Breast epithelium (tissue), 4 donors: ENCODE data around the gene MAP4. TPM values are rescaled to one million over a fixed set of nuclear protein-coding genes. Genes with fewer than 3 reads are reported as not detected.

ENCODE experiments used
- DNase-seq, 2 donors: peaks; one replicate each; pipeline ENCODE4 v3.0.0-alpha.2; 2019; ENCODE audit warnings: low spot score in 2 of 2
- H3K27ac ChIP-seq, 2 donors: fragments of 200-600 bp; sonication (generic) in 1 of 2; one replicate each; pipeline ENCODE4 v1.5.1; 2016 to 2019; ENCODE audit warnings: mild to moderate bottlenecking in 1 of 2
- H3K27me3 ChIP-seq, 2 donors: fragments of 200-600 bp; sonication (generic) in 1 of 2; one replicate each; pipeline versions ENCODE4 v1.5.1 to v1.6.0; 2017 to 2019; ENCODE audit warnings: control low read depth in 1 of 2, mild to moderate bottlenecking in 1 of 2
- H3K36me3 ChIP-seq: fragments of 200-600 bp; one replicate; pipeline ENCODE4 v1.5.1; 2019
- H3K4me1 ChIP-seq, 2 donors: fragments of 200-600 bp; sonication (generic); one replicate each; pipeline ENCODE4 v1.5.1; 2016 to 2019; ENCODE audit warnings: control low read depth in 1 of 2
- H3K4me3 ChIP-seq, 3 donors: fragments of 200-600 bp; sonication (generic); 1 replicate in 2 of 3; 2 replicates in 1 of 3; pipeline ENCODE4 v1.5.1; 2016 to 2019; ENCODE audit warnings: mild to moderate bottlenecking in 3 of 3, moderate library complexity in 2 of 3
- H3K9me3 ChIP-seq, 2 donors: fragments of 200-600 bp; sonication (generic) in 1 of 2; one replicate each; pipeline ENCODE4 v1.5.1; 2016 to 2019; ENCODE audit warnings: control low read depth in 1 of 2
- POLR2A ChIP-seq: fragments of 450-650 bp; IDR thresholded peaks from one replicate; pipeline ENCODE4 v1.6.1; 2016; ENCODE audit warnings: antibody characterized with exemption, mild to moderate bottlenecking, moderate library complexity
- POLR2AphosphoS5 ChIP-seq, 3 donors: sonication (generic); formaldehyde crosslinking; IDR thresholded peaks; one replicate each; pipeline ENCODE4 v1.6.1; 2017; ENCODE audit warnings: antibody characterized with exemption in 3 of 3
- intact Hi-C: fragments of 100-400 bp; cut with DNase I; formaldehyde crosslinking; loops from one replicate; pipeline ENCODE4 v1.15.1; 2023; ENCODE audit warnings: low total_unique reads
- total RNA-seq, 3 donors: library from RNA; depleted of rRNA; stranded (reverse); fragments of >200 nt; gene quantifications; one replicate each; pipeline ENCODE4 v1.1.0, GENCODE V29; 2016
- TF ChIP-seq, protein P1 (sequence below), 3 donors: fragments of 450-650 bp; IDR thresholded peaks; one replicate each; pipeline ENCODE4 v1.5.1; 2016 to 2017; ENCODE audit warnings: antibody characterized with exemption in 3 of 3, mild to moderate bottlenecking in 3 of 3, moderate library complexity in 3 of 3

MAP4 gene
- total RNA-seq, 3 donors from 2014 or later, result 72.0 to 167 (median 99.0) TPM

GRCh38 chr3:47851888-47852603 is 164.2 kb downstream of the MAP4 start:
- H3K9me3 ChIP-seq, result no peaks in the 10 kb centered on the region
- no peak overlapping the region for H3K4me3 ChIP-seq
- peaks cover 11% of the 10 kb centered on the region for H3K36me3 ChIP-seq
- no peak for DNase-seq
- H3K27ac ChIP-seq, result no peak overlapping the region
- intact Hi-C loops, result no loop called here
- H3K27me3 ChIP-seq, result no peaks in the 10 kb centered on the region
- TF ChIP-seq POLR2A (no peak), POLR2AphosphoS5 (IDR thresholded peaks at IDR 0.05) (no peak)
- TF ChIP-seq, protein P1, sequence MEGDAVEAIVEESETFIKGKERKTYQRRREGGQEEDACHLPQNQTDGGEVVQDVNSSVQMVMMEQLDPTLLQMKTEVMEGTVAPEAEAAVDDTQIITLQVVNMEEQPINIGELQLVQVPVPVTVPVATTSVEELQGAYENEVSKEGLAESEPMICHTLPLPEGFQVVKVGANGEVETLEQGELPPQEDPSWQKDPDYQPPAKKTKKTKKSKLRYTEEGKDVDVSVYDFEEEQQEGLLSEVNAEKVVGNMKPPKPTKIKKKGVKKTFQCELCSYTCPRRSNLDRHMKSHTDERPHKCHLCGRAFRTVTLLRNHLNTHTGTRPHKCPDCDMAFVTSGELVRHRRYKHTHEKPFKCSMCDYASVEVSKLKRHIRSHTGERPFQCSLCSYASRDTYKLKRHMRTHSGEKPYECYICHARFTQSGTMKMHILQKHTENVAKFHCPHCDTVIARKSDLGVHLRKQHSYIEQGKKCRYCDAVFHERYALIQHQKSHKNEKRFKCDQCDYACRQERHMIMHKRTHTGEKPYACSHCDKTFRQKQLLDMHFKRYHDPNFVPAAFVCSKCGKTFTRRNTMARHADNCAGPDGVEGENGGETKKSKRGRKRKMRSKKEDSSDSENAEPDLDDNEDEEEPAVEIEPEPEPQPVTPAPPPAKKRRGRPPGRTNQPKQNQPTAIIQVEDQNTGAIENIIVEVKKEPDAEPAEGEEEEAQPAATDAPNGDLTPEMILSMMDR (IDR thresholded peaks at IDR 0.05), result no peak
- H3K4me1 ChIP-seq, result no peaks in the 10 kb centered on the region

GRCh38 chr3:47850564-47851410 is 165.4 kb downstream of the MAP4 start:
- Histone ChIP-seq H3K27ac (peak overlapping the region in 1 of 2 donors; percentile 21), H3K9me3 (no peaks in the 10 kb centered on the region), H3K36me3 (peaks cover 11% of the 10 kb centered on the region), H3K27me3 (no peaks in the 10 kb centered on the region), H3K4me3 (no peak overlapping the region), H3K4me1 (no peaks in the 10 kb centered on the region)
- DNase-seq, result no peak
- TF ChIP-seq POLR2AphosphoS5 (IDR thresholded peaks at IDR 0.05) (no peak), POLR2A (no peak)
- TF ChIP-seq, protein P1 (IDR thresholded peaks at IDR 0.05), result no peak
- intact Hi-C loops, result no loop called here

GRCh38 chr3:47849699-47850563 is 166.3 kb downstream of the MAP4 start:
- intact Hi-C loops, result loop anchor here (5.0 kb wide), 1 partner anchor 292 kb away; no protein-coding TSS in a partner anchor
- no peak for TF ChIP-seq POLR2A
- no peak for TF ChIP-seq POLR2AphosphoS5 (IDR thresholded peaks at IDR 0.05)
- TF ChIP-seq, protein P1 (IDR thresholded peaks at IDR 0.05), result peak in 2 of 3 donors; percentile 11 to 24
- Histone ChIP-seq H3K4me3 (no peak overlapping the region), H3K27ac (no peak overlapping the region), H3K9me3 (no peaks in the 10 kb centered on the region), H3K27me3 (no peaks in the 10 kb centered on the region), H3K36me3 (peaks cover 11% of the 10 kb centered on the region), H3K4me1 (no peaks in the 10 kb centered on the region)
- DNase-seq, result no peak

GRCh38 chr3:47849186-47849698 is 167.0 kb downstream of the MAP4 start:
- TF ChIP-seq, protein P1 (IDR thresholded peaks at IDR 0.05), result no peak
- TF ChIP-seq POLR2A (no peak), POLR2AphosphoS5 (IDR thresholded peaks at IDR 0.05) (no peak)
- H3K27ac ChIP-seq, result no peak overlapping the region
- H3K27me3 ChIP-seq, result no peaks in the 10 kb centered on the region
- H3K4me3 ChIP-seq, result no peak overlapping the region
- DNase-seq, result no peak
- H3K4me1 ChIP-seq, result no peaks in the 10 kb centered on the region
- H3K36me3 ChIP-seq, result peaks cover 11% of the 10 kb centered on the region
- intact Hi-C loops, result loop anchor here (5.0 kb wide), 1 partner anchor 293 kb away; no protein-coding TSS in a partner anchor
- no peaks in the 10 kb centered on the region for H3K9me3 ChIP-seq
